Ishikawa (cell line): Measurements from ENCODE around the gene DOCK8.
"Not testable (repeated sequence)": the region's sequence is repeated elsewhere in the genome, so short reads cannot be mapped to it uniquely, and the experiment has no call there.

Experiments used
- CEBPB ChIP-seq: IDR thresholded peaks from 2 replicates; pipeline ENCODE4 v1.6.1; 2012
- CREB1 ChIP-seq: IDR thresholded peaks from 2 replicates; pipeline ENCODE4 v1.6.1; 2012; ENCODE audit warnings: low read depth
- EGR1 ChIP-seq: IDR thresholded peaks from 2 replicates; pipeline ENCODE4 v1.6.1; 2012
- EP300 ChIP-seq: IDR thresholded peaks from 2 replicates; pipeline ENCODE4 v1.6.1; 2012; ENCODE audit warnings: borderline replicate concordance
- FOXM1 ChIP-seq: IDR thresholded peaks from 2 replicates; pipeline ENCODE4 v1.6.1; 2012; ENCODE audit warnings: low read depth, borderline replicate concordance
- MAX ChIP-seq: IDR thresholded peaks from 2 replicates; pipeline ENCODE4 v1.6.1; 2012
- NFIC ChIP-seq: IDR thresholded peaks from 2 replicates; pipeline ENCODE4 v1.6.1; 2012
- RAD21 ChIP-seq: IDR thresholded peaks from 2 replicates; pipeline ENCODE4 v1.6.1; 2012; ENCODE audit warnings: low read depth
- REST ChIP-seq: IDR thresholded peaks from 2 replicates; pipeline ENCODE4 v1.6.1; 2012; ENCODE audit warnings: low read depth, mild to moderate bottlenecking
- TAF1 ChIP-seq: IDR thresholded peaks from 2 replicates; pipeline ENCODE4 v1.6.1; 2012; ENCODE audit warnings: low read depth, mild to moderate bottlenecking
- TCF12 ChIP-seq: IDR thresholded peaks from 2 replicates; pipeline ENCODE4 v1.6.1; 2012; ENCODE audit warnings: low read depth
- TEAD4 ChIP-seq: IDR thresholded peaks from 2 replicates; pipeline ENCODE4 v1.6.1; 2012
- USF1 ChIP-seq: IDR thresholded peaks from 2 replicates; pipeline ENCODE4 v1.6.1; 2012
- YY1 ChIP-seq: IDR thresholded peaks from 2 replicates; pipeline ENCODE4 v1.6.1; 2012; ENCODE audit warnings: low read depth
- ZBTB7A ChIP-seq: IDR thresholded peaks from 2 replicates; pipeline ENCODE4 v1.6.1; 2012; ENCODE audit warnings: low read depth

DOCK8 gene

DNA sequence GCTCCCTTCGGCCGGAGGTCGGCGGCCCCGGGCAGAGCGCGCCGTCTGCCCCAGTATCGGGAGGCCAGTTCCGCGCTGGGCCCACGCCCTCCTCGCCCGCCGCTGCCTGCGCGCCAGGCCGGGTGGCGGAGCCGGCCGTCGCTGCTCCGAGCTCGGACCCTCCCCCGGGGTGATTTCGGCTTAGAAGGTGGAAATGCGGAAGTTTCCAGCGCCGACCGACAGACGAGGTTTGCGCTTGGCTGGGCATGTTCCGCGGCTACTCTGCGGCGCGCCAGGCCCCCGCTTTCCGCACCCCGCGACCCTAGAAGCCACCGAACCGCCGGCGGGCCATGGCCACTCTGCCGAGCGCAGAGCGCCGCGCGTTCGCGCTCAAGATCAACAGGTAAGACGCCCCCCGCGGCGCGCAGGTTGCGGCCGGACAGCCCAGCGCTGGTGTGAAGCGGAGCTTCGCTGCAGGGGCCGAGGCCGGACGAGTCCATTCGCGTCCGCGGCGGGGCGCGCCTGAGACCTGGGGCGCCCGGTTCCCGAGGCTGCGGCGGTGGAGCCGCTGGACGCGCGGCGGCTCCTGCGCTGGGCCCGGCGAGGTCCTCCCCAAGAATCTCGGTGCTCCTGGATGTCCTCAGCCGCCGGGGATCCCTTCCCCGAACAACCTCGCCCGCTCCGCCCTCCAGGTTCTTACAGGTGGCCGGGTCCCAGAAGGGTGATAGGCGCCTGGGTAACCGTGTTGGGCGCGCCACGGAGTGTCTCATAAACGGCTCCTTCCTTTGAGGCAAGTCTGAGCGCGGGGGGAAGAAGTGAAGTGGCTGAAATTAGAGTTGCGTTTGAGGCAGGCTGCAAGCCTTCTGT lies at the start of gene DOCK8:
TSS of gene DOCK8 (plus strand) at position 218 of the 846 bp plus-strand sequence. CDS start at position 330, 112 bp downstream.
- TF ChIP-seq YY1 (no peak), TCF12 (0 out of 2 replicates have a peak, but pooled peaks have one; percentile 19), RAD21 (peak; percentile 32; the same call in 1 of the 2 replicates), TEAD4 (no peak), EP300 (no peak), FOXM1 (no peak), NFIC (peak; percentile 24; the same call in 1 of the 2 replicates), MAX (0 out of 2 replicates have a peak, but pooled peaks have one; percentile 34), USF1 (no peak), TAF1 (peak; percentile 66; the same call in 1 of the 2 replicates), REST (no peak), ZBTB7A (no peak), CREB1 (no peak), EGR1 (no peak; the same call in 1 of the 2 replicates), CEBPB (no peak)

GRCh38 chr9:178970-179383 lies 35.7 kb upstream of the DOCK8 start, which contains the start of gene ZNG1A:
TSS of gene ZNG1A (minus strand) at chr9:179056. CDS start at chr9:178969, 87 bp downstream.
- TF ChIP-seq EGR1, REST, TAF1: not testable (repeated sequence)

DNA sequence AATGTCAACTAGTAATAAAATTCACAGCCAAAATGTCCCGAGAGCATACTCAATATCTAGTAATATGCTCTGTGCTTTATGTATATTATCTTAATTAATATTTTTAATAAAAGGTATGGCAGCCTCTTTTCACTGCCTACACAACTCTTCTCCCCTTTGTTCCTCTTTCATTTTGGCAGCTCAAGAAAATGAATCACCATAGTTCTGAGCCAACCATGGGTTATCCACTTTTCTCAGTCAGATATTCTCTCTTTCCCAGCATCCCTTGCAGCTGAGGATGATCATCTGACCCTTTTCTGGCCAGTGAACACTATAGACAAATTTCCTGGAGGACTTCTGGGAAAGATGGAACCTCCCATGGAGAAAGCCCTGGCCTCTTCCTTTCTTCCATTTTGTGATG lies 8.2 kb upstream of the DOCK8 start:
- TF ChIP-seq USF1 (no peak), TEAD4 (no peak), REST (no peak), CREB1 (no peak), TCF12 (no peak), EGR1 (no peak), TAF1 (no peak)

- TF ChIP-seq MAX (no peak), EGR1 (no peak), RAD21 (no peak), NFIC (no peak), FOXM1 (no peak)
Observed at GRCh38 chr9:209143-209758, 5.4 kb upstream of the DOCK8 start.

DNA sequence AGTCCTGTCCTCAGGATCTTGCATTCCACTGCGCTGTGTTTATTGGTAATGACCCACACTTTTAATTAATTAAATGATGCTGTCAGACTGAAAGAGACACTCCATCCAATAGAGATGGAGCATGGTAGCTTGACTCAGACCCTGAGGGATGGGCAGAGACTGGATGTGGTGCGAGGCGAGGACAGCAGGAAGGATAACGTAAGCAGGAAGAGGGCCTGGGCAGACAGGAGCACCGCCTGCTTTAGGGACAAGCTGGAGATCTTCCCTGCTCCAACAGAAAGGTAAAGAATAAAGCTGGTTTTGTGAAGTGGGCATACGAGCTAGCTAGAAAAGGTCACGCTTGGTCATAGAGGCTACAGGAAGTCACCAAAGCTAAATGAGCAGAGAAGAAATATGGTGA lies 3.6 kb upstream of the DOCK8 start:
- TF ChIP-seq ZBTB7A, result no peak
- no peak for TF ChIP-seq FOXM1
- no peak for TF ChIP-seq MAX
